Stimulated activated CD8-positive, alpha-beta memory T cell treated with anti-CD3 and anti-CD28 coated beads, Interleukin-2, amount 100 ng/mL, for 1 hour (primary cell): ENCODE measurements around the gene GUCY2D.
"Not testable (repeated sequence)": the region's sequence is repeated elsewhere in the genome, so short reads cannot be mapped to it uniquely, and the experiment has no call there.

Experiments
- DNase-seq, 2 donors: peaks; one replicate each; pipeline ENCODE4 v3.0.0-alpha.2; 2020; ENCODE audit warnings: low read depth in 2 of 2

GUCY2D gene

GRCh38 chr17:8001976-8002720 is at the start of gene GUCY2D:
Gene GUCY2D (plus strand): TSS chr17:8002615. CDS start chr17:8003048, 433 bp downstream.
- no peak for DNase-seq

DNA sequence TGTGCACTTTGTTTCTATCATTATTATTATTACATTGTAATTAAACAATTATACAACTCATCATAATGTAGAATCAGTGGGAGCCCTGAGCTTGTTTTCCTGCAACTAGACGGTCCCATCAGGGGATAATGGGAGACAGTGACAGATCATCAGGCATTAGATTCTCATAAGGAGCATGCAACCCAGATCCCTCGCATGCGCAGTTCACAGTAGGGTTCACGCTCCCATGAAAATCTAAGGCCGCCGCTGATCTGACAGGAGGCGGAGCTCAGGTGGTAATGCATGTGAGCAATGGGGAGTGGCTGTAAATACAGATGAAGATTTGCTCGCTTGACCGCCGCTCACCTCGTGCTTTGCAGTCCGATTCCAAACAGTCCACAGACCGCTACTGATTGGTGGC is 49.1 kb upstream of the GUCY2D start:
- DNase-seq = not testable (repeated sequence)

- DNase-seq = no peak
Measured at GRCh38 chr17:7955414-7956227, 46.8 kb upstream of the GUCY2D start.

GRCh38 chr17:7956228-7956965 is 46.0 kb upstream of the GUCY2D start:
- no peak for DNase-seq

- no peak for DNase-seq
Measured at GRCh38 chr17:7959503-7960253, 42.7 kb upstream of the GUCY2D start.

GRCh38 chr17:7961421-7961820 is 41.0 kb upstream of the GUCY2D start:
- no peak for DNase-seq

DNA sequence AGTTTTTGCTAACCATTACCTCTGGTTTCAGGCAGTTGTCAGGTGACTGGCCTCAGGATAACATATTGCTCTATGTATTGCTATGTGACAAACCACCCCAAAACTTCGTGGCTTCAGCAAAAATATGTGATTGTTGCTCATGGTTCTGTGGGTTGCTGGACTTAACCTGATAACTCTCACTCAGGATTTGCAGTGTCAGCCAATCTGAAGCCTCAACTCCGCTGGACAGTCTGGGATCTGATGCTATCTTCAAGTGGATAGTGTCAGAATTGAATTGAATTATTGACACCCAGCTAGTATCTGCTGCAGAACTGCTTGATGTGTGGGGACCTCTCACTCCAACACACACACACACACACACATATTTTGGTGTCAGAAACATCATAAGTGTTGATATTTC is 34.7 kb upstream of the GUCY2D start:
- DNase-seq = no peak

DNA sequence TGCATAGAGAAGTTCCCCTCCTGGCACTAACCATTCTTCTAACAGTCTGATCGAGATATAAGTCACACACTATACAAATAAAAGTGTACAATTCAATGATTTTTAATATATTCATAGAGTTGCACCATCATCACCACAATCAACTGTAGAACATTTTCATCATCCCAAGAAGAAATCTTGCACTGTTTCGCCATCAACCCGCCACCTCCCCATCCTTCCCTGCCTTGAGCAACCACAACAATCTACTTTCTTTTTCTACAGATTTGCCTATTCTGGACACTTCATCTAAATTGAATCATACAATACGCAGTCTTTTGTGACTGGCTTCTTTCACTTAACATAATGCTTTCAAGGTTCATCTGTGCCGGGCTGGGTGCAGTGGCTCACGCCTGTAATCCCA is 33.0 kb upstream of the GUCY2D start:
- DNase-seq = no peak

DNA sequence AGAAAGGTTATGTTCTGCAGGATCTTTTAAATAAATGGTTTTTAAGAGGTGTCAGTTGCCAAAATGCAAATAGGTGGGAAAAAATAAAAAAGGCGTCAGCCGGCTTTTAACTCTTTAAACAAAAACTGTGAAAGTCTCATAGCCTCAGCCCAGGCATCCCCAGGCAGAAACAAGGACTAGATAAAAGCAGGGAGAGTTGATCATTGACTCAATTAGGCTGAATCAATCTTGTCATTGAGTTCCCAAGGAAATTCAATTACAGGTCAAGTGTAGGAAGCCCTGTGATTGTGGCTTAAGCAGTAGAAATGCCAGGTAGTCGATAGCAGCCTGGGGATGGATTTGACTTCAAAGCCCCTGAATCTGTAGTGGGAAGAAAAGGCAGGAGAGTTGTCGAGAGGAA is 30.8 kb upstream of the GUCY2D start:
- no peak for DNase-seq

GRCh38 chr17:7972131-7972785 is 30.2 kb upstream of the GUCY2D start:
- DNase-seq = no peak

- no peak for DNase-seq
Measured at GRCh38 chr17:7974638-7975131, 27.7 kb upstream of the GUCY2D start.

- no peak for DNase-seq
Measured at GRCh38 chr17:7977039-7977438, 25.4 kb upstream of the GUCY2D start.

DNA sequence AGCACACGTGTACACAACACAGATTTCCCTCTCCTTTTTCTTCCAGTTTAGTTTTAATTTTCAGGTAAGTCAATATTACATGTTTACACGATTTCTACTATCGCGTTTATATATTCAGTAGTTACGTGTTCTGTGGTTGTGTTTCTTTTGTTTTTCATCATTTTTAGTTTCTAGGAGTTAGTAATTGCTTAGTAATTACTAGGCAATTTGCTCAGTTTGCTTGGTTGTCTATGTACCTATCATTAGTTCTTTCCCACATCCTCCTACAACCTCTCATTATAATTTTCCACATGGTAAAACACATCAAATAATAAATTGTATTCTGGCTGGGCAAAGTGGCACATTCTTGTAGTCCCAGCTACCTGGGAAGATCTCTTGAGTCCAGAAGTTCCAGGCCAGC is 24.6 kb upstream of the GUCY2D start:
- no peak for DNase-seq

- DNase-seq = no peak
Measured at GRCh38 chr17:7982173-7982572, 20.2 kb upstream of the GUCY2D start.

- DNase-seq = no peak
Measured at GRCh38 chr17:7982666-7983065, 19.7 kb upstream of the GUCY2D start.

DNA sequence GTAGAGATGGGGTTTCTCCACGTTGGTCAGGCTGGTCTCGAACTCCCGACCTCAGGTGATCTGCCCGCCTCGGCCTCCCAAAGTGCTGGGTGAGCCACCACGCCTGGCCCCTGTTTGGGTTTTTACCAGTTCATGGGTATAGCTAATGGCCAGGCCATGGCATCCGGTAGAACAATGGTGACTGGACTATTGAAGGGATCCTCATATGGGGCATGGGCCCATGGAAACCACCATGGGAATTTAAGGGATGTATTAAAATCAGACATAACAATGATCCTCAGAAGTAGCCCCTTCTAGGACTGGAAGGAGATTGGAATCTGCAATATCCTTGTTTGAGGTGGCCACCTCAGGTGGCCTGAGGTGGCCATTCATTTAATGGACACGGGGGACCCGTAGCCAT is 17.5 kb upstream of the GUCY2D start:
- no peak for DNase-seq

DNA sequence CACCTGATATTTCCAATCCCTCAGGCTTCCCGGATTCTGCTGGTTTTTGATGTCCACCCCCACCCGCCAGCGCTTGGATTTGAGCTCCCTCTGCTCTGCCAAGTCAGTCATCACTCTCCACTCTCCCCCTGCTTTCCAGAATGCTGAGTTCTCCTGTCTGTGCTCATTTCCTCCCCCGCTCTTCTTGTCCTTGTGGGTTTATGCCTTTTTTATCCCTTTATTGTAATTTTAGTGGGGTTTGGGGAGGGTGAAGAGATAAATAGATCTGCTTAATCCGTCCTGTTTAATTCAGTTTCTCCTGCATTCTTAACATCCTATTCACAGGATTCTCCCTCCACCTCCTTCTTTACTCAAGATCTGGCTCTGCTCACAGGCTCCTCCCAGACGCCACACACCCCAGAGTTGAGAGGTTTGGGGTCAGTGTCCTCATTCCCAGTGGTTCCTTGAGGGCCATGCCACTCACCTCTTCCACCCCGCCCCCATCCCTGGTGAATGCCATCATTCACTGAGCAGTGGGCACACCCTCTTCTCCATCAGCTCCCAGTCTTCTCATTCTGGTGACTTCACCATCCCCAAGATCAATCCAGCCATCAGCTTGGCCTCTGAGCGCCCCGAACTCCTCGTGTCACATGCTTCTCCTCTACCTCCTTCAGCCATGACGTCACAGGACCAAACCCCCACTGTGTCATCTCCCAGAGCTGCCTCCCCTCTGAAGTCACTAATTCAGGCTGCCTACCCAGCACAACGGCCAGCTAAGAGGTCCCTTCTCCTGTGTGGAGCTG is 15.1 kb upstream of the GUCY2D start:
- no peak for DNase-seq

DNA sequence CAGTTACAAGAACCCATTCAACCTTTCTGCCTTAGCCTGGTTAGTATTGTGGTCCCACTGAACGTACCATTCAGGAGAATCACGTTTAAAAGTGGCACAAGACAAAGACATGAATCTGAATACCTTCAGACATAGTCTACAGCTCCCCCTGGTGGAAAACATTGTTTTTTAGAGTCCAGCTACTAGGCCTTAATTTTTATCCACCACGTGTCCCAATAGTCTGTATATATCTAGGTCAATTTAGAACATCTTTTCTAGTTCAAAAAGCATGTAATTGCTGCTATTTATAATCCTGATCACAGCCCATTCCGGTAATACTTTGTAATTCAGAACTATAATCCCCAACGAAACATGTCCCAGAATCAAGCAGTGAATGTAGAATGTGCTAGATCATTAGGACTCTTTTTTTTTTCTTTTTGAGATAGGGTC is 13.7 kb upstream of the GUCY2D start:
- peak in 1 of 2 donors; percentile 15 for DNase-seq

DNA sequence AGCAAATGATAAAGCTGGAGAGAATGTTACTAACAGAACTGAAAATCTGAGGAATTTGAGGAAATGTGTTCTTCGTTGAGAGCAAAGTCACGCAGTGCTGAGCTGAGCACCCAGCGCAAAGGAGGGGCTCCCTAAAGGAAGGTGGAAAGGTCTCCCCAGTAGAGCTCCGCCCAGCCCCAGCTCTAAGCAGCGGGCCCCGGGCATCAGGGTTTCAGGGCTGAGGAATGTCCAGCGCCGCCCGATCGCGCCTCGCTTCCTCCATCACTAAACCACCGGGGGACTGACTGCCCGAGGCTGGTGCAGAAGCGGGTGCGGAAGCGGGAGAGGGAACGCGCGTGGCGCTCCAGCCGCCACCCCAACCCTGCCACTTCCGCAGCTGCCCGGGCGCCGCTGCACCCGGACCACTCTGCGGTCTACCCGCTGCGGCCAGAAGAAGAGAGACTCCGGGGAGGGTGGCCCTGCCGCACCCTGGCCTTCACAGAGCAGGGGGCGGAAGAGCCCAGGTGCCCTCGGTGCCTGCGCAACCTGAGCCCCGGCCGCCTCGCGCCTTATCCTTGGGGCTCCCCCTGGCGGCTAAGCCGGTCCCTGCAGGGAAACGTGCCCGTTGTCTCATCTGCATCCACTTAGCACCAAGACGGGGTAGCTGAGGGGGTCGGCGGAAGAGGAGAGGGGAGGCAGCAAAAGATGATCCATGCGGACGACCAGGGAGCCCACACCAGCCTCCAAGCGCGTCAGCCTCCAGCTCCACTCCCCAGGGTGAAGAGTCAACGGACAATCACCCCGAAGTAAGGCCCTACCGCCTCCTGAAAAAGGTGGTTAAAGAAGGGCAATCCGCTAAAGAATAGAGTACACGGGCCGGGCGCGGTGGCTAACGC is 12.4 kb upstream of the GUCY2D start:
- DNase-seq = peak; percentile 88
